Skeletal muscle satellite cell (primary cell): ENCODE results near the gene ZBTB7B.

ENCODE experiments used
- H3K27me3 ChIP-seq: 2 replicates; pipeline ENCODE4 v1.7.0; 2013; ENCODE audit warnings: low read length; ENCODE audit not compliant: control insufficient read depth, insufficient read depth
- H3K36me3 ChIP-seq: 2 replicates; pipeline ENCODE4 v1.7.0; 2013; ENCODE audit warnings: mild to moderate bottlenecking, control low read depth, low read length; ENCODE audit not compliant: insufficient read depth
- H3K4me1 ChIP-seq: 2 replicates; pipeline ENCODE4 v1.7.0; 2013; ENCODE audit warnings: low read length; ENCODE audit not compliant: control insufficient read depth, insufficient read depth
- H3K4me2 ChIP-seq: 2 replicates; pipeline ENCODE4 v1.7.0; 2013; ENCODE audit warnings: mild to moderate bottlenecking, low read length
- H3K4me3 ChIP-seq: 2 replicates; pipeline ENCODE4 v1.7.0; 2013; ENCODE audit warnings: low read length
- H3K9ac ChIP-seq: 2 replicates; pipeline ENCODE4 v1.7.0; 2013; ENCODE audit warnings: mild to moderate bottlenecking, low read depth, low read length, moderate library complexity
- H3K9me3 ChIP-seq: replicated peaks from 2 replicates; pipeline ENCODE4 v1.7.0; 2013; ENCODE audit warnings: mild to moderate bottlenecking, control low read depth, low read length

Gene ZBTB7B

GRCh38 chr1:155026588-155026987, 24.0 kb downstream of the ZBTB7B start:
- H3K36me3 ChIP-seq, result no peaks in the 10 kb centered on the region
- H3K4me3 ChIP-seq, result no peak overlapping the region
- no peak overlapping the region for H3K9ac ChIP-seq
- H3K4me2 ChIP-seq, result no peak overlapping the region
- H3K27me3 ChIP-seq, result peaks cover 7% of the 10 kb centered on the region
- no peaks in the 10 kb centered on the region for H3K4me1 ChIP-seq
- H3K9me3 ChIP-seq, result no peaks in the 10 kb centered on the region

- H3K27me3 ChIP-seq, result peaks cover 15% of the 10 kb centered on the region
- H3K4me1 ChIP-seq, result no peaks in the 10 kb centered on the region
- no peak overlapping the region for H3K9ac ChIP-seq
- H3K9me3 ChIP-seq, result no peaks in the 10 kb centered on the region
- H3K4me3 ChIP-seq, result no peak overlapping the region
- no peaks in the 10 kb centered on the region for H3K36me3 ChIP-seq
- H3K4me2 ChIP-seq, result no peak overlapping the region
These were observed 27.1 kb downstream of the ZBTB7B start for GRCh38 chr1:155029513-155030242.

- Histone ChIP-seq H3K9me3 (no peaks in the 10 kb centered on the region), H3K4me1 (no peaks in the 10 kb centered on the region), H3K4me3 (no peak overlapping the region), H3K4me2 (no peak overlapping the region), H3K27me3 (peaks cover 15% of the 10 kb centered on the region), H3K36me3 (no peaks in the 10 kb centered on the region), H3K9ac (no peak overlapping the region)
These were observed 27.7 kb downstream of the ZBTB7B start for GRCh38 chr1:155030243-155030795.

- no peak overlapping the region for H3K9ac ChIP-seq
- H3K4me3 ChIP-seq, result no peak overlapping the region
These were observed 28.3 kb downstream of the ZBTB7B start for GRCh38 chr1:155030899-155031298.

GRCh38 chr1:155032886-155033285, 30.3 kb downstream of the ZBTB7B start:
- no peaks in the 10 kb centered on the region for H3K9me3 ChIP-seq
- peaks cover 17% of the 10 kb centered on the region for H3K27me3 ChIP-seq
- H3K4me3 ChIP-seq, result no peak overlapping the region
- no peaks in the 10 kb centered on the region for H3K4me1 ChIP-seq
- H3K9ac ChIP-seq, result no peak overlapping the region
- no peak overlapping the region for H3K4me2 ChIP-seq
- no peaks in the 10 kb centered on the region for H3K36me3 ChIP-seq

More at GRCh38 chr1:155030899-155031298, 28.3 kb downstream of the ZBTB7B start:
- H3K9me3 ChIP-seq, result no peaks in the 10 kb centered on the region
- H3K36me3 ChIP-seq, result no peaks in the 10 kb centered on the region
- H3K4me1 ChIP-seq, result no peaks in the 10 kb centered on the region
- peaks cover 15% of the 10 kb centered on the region for H3K27me3 ChIP-seq
- no peak overlapping the region for H3K4me2 ChIP-seq

GRCh38 chr1:155033524-155033923, 30.9 kb downstream of the ZBTB7B start, which contains the start of the genes DCST1 and DCST2:
Gene DCST1 (plus strand): TSS chr1:155033824. CDS start chr1:155034037, 213 bp downstream.
Gene DCST2 (minus strand): TSS chr1:155033781. CDS start chr1:155033701, 80 bp downstream.
- Histone ChIP-seq H3K9me3 (no peaks in the 10 kb centered on the region), H3K4me2 (no peak within 1 kb of the TSS), H3K9ac (no peak within 1 kb of the TSS), H3K36me3 (no peaks in the 10 kb centered on the region), H3K4me1 (no peaks in the 10 kb centered on the region), H3K4me3 (no peak within 1 kb of the TSS), H3K27me3 (peaks cover 17% of the 10 kb centered on the region)

GRCh38 chr1:155034318-155035208, 32.0 kb downstream of the ZBTB7B start:
- no peaks in the 10 kb centered on the region for H3K9me3 ChIP-seq
- H3K4me1 ChIP-seq, result peaks cover 5% of the 10 kb centered on the region
- no peaks in the 10 kb centered on the region for H3K36me3 ChIP-seq
- peaks cover 20% of the 10 kb centered on the region for H3K27me3 ChIP-seq
- H3K4me2 ChIP-seq, result no peak overlapping the region
- H3K9ac ChIP-seq, result no peak overlapping the region
- no peak overlapping the region for H3K4me3 ChIP-seq

GRCh38 chr1:155035936-155036335, 33.3 kb downstream of the ZBTB7B start:
- Histone ChIP-seq H3K36me3 (no peaks in the 10 kb centered on the region), H3K9ac (no peak overlapping the region), H3K27me3 (peaks cover 17% of the 10 kb centered on the region), H3K4me3 (no peak overlapping the region), H3K4me1 (peaks cover 5% of the 10 kb centered on the region), H3K4me2 (no peak overlapping the region), H3K9me3 (no peaks in the 10 kb centered on the region)

GRCh38 chr1:155037043-155037442, 34.4 kb downstream of the ZBTB7B start:
- peaks cover 5% of the 10 kb centered on the region for H3K4me1 ChIP-seq
- no peaks in the 10 kb centered on the region for H3K9me3 ChIP-seq
- H3K9ac ChIP-seq, result no peak overlapping the region
- peaks cover 13% of the 10 kb centered on the region for H3K27me3 ChIP-seq
- no peak overlapping the region for H3K4me2 ChIP-seq
- no peaks in the 10 kb centered on the region for H3K36me3 ChIP-seq
- no peak overlapping the region for H3K4me3 ChIP-seq

- no peak overlapping the region for H3K4me2 ChIP-seq
- no peak overlapping the region for H3K9ac ChIP-seq
- H3K4me1 ChIP-seq, result peaks cover 5% of the 10 kb centered on the region
- H3K27me3 ChIP-seq, result peaks cover 13% of the 10 kb centered on the region
- no peak overlapping the region for H3K4me3 ChIP-seq
- H3K36me3 ChIP-seq, result no peaks in the 10 kb centered on the region
- no peaks in the 10 kb centered on the region for H3K9me3 ChIP-seq
These were observed 35.3 kb downstream of the ZBTB7B start for GRCh38 chr1:155037851-155038441.
